Measurements from ENCODE around the gene FERMT3.
A peak's percentile ranks its signal among the peaks of the same experiment; 100 is the strongest.

Gene FERMT3

DNA sequence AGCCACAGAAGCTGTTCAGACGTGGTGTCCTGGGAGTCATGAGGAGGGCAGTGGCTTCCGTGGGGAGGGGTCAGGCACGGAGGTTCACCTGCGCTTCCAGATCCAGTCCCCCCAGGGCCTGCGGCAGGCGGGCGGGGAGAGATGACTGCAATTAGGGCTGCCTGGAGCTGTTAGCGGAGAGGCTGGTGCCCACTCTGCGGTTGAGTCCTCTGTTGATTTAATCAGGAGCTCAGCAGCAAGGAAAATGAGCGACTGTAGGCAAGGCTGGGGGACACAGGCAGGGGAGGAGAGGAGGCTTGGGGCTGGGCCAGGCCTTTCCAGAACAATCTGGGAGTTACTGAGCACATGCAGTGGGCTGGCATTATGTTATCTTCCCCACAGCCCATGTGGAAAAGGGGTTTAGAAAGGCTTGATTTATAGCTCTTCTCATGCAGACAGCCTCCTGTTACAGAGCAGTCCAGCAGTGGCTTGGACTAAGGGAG, 57.9 kb downstream of the FERMT3 start:
- no peak for DNase-seq
- Histone ChIP-seq H3K27ac (no peak overlapping the region; the same call in 1 of the 2 replicates), H3K4me3 (ENCODE audit: low read depth, low read length) (no peak overlapping the region), H3K9me3 (ENCODE audit: severe bottlenecking) (no peaks in the 10 kb centered on the region), H3K36me3 (peaks cover 66% of the 10 kb centered on the region), H3K27me3 (ENCODE audit: insufficient read depth, low read depth, severe bottlenecking) (no peaks in the 10 kb centered on the region)
- TF ChIP-seq, protein P1, sequence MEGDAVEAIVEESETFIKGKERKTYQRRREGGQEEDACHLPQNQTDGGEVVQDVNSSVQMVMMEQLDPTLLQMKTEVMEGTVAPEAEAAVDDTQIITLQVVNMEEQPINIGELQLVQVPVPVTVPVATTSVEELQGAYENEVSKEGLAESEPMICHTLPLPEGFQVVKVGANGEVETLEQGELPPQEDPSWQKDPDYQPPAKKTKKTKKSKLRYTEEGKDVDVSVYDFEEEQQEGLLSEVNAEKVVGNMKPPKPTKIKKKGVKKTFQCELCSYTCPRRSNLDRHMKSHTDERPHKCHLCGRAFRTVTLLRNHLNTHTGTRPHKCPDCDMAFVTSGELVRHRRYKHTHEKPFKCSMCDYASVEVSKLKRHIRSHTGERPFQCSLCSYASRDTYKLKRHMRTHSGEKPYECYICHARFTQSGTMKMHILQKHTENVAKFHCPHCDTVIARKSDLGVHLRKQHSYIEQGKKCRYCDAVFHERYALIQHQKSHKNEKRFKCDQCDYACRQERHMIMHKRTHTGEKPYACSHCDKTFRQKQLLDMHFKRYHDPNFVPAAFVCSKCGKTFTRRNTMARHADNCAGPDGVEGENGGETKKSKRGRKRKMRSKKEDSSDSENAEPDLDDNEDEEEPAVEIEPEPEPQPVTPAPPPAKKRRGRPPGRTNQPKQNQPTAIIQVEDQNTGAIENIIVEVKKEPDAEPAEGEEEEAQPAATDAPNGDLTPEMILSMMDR (IDR thresholded peaks at IDR 0.05; ENCODE audit: low read depth, low read length): no peak

DNA sequence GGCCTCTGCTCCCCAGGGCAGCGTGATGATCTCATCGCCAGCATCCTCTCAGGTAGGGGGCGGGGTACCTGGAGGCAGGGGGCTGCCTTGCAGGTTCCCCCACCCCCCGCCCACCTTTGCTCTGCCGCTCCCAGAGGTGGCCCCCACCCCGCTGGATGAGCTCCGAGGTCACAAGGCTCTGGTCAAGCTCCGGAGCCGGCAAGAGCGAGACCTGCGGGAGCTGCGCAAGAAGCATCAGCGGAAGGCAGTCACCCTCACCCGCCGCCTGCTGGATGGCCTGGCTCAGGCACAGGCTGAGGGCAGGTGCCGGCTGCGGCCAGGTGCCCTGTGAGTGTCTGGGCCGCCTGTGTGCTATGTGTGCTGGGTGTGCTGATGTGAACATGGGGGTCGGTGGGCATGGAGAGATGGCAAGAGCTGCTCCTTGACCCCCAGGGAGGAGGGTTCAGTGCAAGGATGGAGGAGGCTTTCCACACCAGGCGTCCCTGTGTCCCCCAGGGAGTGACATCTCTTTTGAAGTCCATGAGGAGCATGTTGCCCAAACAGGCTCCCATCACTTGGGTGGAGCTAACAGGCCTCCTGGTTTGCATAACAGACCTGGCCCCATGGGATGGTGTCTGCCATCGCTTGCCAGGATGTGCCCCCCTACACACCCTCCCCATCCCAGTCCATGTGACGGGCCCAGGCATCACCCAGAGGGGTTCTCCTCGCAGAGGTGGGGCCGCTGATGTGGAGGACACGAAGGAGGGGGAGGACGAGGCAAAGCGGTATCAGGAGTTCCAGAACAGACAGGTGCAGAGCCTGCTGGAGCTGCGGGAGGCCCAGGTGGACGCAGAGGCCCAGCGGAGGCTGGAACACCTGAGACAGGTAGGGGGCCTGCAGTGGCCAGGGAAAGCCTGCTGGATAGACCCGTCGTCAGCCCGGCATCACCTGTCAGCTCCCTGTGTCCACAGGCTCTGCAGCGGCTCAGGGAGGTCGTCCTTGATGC, 58.9 kb downstream of the FERMT3 start:
- DNase-seq: no peak
- Histone ChIP-seq H3K4me3 (ENCODE audit: low read depth, low read length) (no peak overlapping the region), H3K9me3 (ENCODE audit: severe bottlenecking) (no peaks in the 10 kb centered on the region), H3K36me3 (peaks cover 57% of the 10 kb centered on the region), H3K27me3 (ENCODE audit: insufficient read depth, low read depth, severe bottlenecking) (no peaks in the 10 kb centered on the region), H3K27ac (no peak overlapping the region)
- TF ChIP-seq, protein P1 (IDR thresholded peaks at IDR 0.05; ENCODE audit: low read depth, low read length): no peak

DNA sequence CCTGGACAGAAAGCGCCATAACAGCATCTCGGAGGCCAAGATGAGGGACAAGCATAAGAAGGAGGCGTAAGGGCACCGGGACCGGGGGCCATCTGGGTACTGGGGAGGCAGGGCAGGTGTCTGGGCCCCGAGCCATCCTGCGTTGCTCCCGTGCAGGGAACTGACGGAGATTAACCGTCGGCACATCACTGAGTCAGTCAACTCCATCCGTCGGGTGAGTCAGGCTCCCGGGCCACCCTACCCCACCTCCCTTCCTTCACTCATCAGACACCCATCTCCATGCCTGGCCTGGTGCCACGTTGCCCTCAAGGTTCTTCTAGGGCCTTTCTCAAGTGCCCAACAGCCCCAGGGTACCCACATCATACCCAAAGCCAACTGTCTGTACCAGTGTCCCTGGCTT, 59.8 kb downstream of the FERMT3 start:
- H3K27me3 ChIP-seq (ENCODE audit: insufficient read depth, low read depth, severe bottlenecking): no peaks in the 10 kb centered on the region
- DNase-seq: no peak
- peaks cover 52% of the 10 kb centered on the region for H3K36me3 ChIP-seq
- H3K9me3 ChIP-seq (ENCODE audit: severe bottlenecking): no peaks in the 10 kb centered on the region
- TF ChIP-seq, protein P1 (IDR thresholded peaks at IDR 0.05; ENCODE audit: low read depth, low read length): no peak
- no peak overlapping the region for H3K4me3 ChIP-seq (ENCODE audit: low read depth, low read length)
- H3K27ac ChIP-seq: no peak overlapping the region

DNA sequence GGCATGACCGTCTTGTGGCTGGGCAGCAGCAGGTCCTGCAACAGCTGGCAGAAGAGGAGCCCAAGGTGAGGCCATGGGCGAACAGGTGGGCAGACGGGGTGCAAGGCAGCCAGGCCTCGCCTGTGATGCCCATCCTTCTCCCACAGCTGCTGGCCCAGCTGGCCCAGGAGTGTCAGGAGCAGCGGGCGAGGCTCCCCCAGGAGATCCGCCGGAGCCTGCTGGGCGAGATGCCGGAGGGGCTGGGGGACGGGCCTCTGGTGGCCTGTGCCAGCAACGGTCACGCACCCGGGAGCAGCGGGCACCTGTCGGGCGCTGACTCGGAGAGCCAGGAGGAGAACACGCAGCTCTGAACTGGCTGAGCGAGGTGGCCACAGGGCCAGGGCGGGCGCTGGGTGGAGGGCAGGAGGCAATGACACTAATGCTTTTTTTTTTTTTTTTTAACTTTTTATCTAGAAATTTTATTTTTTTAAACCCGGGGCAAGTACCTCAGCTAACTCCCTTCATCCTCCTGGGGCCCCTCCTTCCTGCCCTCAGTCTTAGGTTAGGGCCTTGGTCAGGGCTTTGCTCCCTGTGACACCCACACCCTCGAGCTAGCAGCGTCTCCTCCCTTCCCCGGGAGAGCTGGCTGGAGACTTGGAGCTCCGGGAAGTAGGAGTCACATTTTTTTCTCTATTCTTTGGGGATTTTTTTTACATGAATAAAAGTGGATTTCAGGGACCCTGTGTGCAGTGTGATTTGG, 60.9 kb downstream of the FERMT3 start:
- peak overlapping the region; percentile 72; the same call in 1 of the 2 replicates for H3K27ac ChIP-seq
- no peak for DNase-seq
- no peaks in the 10 kb centered on the region for H3K27me3 ChIP-seq (ENCODE audit: insufficient read depth, low read depth, severe bottlenecking)
- H3K4me3 ChIP-seq (ENCODE audit: low read depth, low read length): no peak overlapping the region
- peaks cover 44% of the 10 kb centered on the region for H3K36me3 ChIP-seq
- no peaks in the 10 kb centered on the region for H3K9me3 ChIP-seq (ENCODE audit: severe bottlenecking)
- TF ChIP-seq, protein P1 (IDR thresholded peaks at IDR 0.05; ENCODE audit: low read depth, low read length): no peak

DNA sequence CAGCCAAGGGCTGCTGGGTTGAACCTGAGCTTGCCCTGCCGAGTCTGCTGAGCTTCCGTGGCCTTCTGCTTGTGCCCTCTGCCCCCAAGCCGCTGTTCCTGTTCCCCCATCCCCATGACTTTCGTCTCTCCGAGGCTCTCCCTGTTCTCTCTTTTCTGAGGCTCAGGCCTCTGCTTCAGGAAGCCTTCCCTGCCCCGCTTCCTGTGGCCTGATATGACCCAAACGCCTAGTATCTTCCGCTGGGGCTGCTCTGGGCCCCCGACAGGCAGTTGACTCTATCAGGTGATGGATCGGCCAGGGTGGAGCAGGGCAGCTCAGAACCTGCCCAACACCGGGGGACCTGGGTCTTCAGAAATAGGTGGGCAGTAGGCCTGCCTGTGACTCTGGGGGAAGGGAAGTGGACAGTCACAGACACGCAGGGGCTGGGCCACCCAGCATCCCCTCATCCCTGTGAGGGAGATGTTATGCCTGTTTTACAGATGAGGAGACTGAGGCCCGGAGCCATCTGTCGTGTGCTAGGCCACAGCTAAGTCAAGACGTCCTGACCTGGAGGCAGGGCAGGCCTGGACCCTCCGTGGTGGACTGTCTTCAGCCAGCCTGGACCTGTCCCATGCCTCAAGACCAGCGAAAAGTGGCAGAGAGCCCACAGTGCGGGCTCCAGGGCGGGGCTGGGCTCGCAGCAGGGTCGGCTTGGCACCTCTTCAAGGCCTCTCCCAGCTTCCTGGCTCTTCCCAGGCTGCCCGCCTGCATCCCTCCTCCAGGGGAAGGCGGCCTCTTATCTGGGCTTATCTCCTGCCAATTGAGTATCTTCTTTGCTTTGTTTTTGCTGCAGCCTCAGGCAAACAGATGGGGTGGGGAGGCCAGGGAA, 61.7 kb downstream of the FERMT3 start:
- DNase-seq: peak; percentile 62
- peak overlapping the region; percentile 72 for H3K27ac ChIP-seq
- H3K27me3 ChIP-seq (ENCODE audit: insufficient read depth, low read depth, severe bottlenecking): no peaks in the 10 kb centered on the region
- TF ChIP-seq, protein P1 (IDR thresholded peaks at IDR 0.05; ENCODE audit: low read depth, low read length): no peak
- no peaks in the 10 kb centered on the region for H3K9me3 ChIP-seq (ENCODE audit: severe bottlenecking)
- peaks cover 39% of the 10 kb centered on the region for H3K36me3 ChIP-seq
- peak overlapping the region; percentile 82 for H3K4me3 ChIP-seq (ENCODE audit: low read depth, low read length)

Data from WERI-Rb-1 (cell line).